Measurements from ENCODE around the gene CD101.

Gene CD101

DNA sequence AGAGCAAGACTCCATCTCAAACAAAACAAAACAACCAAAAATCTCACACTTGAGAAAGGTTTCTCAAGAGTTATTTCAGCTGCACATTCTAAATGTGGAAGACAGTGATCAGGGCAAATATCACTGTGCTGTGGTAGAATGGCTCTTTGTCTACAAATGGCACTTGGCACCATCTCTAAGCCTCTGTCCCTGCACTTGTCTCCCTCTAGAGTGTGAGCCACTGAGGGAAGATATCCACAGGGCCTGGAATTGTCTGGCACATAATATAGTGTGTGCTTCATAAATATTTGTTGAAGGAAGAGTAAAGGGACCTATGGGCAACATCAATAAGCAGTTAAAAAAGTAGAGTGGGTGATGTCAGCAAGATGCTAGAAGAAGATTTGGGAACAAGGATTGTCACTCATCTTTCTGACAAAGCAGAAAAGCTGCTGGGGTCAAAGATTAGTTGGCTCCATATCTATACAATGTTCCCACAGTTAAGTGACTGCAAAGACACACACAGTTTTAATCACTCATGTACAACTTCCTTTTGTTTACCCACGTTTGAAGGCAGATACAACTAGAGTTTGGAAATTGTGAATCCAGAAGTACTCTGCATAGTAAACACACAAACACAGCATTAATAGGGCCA is 19.1 kb downstream of the CD101 start:
- no peak for DNase-seq

DNA sequence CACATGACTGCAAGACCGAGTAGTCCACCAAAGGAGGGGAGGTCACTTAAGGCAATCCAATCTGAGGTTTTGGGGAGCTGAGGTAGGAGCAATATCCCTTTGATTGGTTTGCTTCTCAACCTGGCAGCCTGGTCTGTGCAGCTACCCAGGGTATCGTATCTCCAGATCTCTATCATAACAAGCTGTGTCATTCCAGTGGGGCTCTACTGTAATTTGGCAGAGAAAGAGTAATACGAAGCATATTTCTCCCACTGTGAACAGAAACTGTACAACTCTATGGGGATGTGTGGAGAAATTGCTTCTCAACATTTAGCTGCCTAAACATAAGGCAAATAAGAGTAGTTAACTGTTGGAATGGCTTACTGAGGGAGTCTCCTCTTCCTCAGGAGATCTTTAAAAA is 20.6 kb downstream of the CD101 start:
- DNase-seq = no peak

DNA sequence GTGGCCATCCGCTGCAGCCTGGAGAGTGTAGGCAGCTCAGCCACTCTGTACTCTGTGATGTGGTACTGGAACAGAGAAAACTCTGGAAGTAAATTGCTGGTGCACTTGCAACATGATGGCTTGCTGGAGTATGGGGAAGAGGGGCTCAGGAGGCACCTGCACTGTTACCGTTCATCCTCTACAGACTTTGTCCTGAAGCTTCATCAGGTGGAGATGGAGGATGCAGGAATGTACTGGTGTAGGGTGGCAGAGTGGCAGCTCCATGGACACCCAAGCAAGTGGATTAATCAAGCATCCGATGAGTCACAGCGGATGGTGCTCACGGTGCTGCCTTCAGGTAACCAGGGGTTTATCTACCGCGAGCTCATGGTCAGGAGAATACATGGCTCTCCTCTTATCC is 24.0 kb downstream of the CD101 start:
- DNase-seq = no peak

DNA sequence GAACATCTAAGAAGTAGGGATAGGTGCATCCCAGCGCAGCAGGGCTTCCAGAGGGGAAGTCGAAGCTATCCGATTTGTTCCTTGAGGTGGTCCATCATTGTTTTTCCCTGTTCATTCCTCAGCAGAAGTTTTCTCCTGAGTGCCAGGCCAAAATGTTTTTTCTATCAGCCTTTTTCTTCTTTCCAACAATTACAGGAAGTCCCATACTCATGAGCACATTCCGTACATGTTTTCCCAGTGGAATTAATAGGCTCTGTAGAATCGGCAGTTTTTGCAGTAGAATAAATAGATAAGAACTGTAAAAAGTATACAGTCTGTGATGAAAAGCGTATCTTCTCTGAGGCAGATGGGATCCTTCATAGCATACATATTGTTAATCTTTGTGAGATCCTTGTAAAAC is 24.8 kb downstream of the CD101 start:
- no peak for DNase-seq

DNA sequence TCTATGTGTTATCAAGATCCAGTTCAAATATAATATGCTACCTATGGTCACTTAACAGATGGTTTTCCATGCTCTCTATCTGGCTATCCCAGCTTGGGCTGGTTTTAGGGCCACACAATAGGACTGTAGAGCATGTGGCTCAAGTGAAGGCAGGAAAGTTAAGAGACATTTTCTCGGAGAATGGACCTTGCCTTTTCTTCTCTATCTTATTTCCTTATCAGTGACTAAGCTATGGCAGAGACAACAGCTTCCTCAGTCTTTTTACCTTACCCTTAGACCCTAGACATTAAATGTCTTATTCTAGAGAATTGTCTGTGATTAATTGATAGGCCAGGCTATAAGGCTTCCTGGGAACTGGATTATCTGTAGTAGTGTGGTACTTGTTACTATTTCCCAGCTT is 28.1 kb downstream of the CD101 start:
- DNase-seq = no peak

DNA sequence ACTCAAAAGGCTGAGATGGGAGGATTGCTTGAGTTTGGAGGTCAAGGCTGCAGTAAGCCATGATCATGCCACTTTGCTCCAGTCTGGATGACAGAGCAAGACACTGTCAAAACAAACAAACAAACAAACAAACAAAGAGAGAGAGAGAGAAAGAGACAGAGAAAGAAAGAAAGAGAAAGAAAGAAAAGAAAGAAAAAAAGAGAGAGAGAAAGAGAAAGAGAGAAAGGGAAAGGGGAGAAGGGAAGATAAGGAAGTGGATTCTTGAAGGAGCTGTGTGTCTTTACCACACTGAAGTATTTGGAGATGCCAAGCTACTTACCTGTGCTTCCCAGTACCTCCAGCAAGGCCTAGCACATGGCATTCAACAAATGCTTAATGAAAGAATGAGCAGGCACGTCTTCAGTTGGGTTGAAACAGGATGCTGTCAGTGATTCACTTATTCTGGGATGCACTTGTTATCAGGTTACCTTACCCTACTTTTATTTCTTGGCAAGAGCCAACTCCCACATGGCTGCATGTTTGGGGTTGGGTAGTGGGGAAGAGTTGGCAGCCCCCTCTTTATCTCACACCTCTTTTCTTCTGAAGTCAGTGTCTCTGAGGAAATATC is 28.8 kb downstream of the CD101 start:
- peak; percentile 29 for DNase-seq

DNA sequence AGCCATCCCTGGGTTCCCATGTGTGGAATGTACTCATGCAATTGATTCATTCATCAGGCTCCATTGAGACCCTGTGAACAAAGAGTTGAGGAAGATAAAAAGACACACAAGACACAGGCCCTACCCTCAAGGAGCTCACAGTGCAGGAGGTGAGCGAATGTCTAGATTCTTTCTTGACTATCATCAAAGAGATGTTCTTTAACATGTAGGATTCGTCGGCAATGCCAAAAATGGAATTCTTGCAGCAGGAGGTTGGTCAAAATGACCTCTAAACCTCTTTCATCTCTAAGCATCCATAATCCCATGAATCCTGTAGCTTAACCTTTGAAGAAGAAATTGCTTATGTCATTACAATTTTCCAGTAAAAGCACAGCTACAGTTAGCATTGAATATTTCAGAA is 30.7 kb downstream of the CD101 start:
- DNase-seq = no peak

DNA sequence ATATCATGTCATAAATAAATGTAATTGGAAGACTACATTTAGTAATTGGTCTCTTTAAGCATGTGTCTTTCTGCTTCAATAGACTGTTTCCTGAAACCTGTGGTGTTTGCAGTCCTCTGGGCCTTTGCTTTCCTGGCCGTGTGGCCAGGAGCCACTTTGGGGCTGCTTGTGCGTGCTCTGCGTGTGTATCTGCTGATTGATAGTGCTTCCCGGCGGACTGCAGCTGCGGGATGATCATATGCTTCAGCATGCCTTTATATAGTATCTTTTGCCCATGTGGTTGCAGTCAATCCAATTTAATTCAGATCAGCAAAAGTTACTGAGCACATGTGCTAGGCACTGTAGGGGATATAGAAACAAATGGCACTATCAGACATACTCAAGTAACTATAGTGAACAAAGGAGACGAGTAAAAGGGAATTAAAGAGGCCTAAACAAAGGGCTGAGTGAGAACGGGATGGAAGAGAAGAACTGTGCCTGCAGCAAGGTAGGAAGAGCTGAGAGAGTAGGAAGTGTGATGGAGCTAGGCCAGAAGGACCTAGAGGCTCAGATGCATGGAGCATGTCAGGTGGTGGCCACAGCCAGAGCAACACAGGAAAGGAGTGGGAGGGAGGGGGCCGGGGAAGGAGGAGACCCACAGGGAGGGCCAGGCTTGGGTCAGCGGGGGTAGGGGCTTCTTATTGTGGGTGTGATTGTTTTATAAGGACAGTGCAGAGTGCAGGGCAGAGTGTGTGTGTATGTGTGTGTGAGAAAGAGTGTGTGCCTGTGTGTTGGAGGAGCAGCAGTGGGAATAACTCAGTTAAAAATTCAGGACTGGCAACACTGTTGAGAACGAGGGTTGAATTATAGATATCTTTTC is 31.4 kb downstream of the CD101 start:
- no peak for DNase-seq

DNA sequence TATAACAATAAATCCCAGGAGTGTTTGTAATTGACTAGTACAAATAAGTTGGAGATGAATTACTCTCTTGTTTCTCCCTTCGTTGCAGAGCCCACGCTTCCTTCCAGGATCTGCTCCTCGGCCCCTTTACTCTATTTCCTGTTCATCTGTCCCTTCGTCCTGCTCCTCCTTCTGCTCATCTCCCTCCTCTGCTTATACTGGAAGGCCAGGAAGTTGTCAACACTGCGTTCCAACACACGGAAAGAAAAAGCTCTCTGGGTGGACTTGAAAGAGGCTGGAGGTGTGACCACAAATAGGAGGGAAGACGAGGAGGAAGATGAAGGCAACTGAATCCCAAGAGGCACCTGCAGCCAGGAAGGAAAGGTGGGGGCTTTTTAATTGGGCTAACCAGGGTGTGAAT is 32.2 kb downstream of the CD101 start:
- DNase-seq = no peak

DNA sequence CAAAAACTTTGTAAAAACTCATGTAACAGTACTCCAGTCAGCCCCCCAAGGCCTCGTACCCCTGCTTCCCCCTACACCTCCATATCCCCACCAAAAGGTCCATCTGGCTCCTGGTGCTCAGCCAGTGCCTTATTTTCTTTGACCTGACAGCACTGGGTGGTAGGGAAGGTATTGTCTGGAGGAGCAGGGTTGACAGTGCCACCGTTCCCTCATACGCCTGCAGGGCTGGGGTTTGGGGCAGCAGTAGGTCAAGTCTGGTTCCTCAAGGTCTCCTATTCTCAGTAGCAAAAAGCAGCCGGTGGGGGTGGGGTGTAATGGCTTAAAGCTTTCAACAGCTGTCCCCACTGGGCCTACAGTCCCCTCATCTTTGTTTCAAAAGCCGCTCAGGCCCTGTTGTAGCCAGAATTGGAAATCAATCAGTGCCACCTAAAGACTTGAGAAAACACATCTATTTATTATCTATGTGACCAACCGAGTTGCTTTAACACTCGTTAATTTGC is 33.3 kb downstream of the CD101 start:
- peak; percentile 69 for DNase-seq

DNA sequence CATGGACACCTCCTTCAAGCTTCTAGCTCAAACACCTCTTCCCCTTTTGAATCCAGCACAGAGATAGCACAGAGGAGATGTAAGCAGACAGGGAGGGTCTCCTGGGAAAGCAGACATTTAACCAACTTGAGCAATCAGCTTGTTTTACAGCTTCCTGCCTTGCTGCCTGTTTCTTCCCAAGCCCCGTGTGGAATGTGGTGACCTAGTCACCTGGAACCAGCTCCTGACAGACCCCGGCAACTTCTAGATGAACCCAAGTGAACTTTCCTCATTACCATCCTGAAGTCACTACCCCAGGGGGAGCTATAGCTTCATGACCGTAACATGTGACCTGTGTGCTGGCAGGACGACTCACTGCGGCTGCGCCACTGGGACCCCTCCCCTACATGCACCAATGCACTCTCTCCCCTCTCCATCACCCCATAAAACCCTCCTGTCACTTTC is 34.5 kb downstream of the CD101 start:
- DNase-seq = peak; percentile 7

DNA sequence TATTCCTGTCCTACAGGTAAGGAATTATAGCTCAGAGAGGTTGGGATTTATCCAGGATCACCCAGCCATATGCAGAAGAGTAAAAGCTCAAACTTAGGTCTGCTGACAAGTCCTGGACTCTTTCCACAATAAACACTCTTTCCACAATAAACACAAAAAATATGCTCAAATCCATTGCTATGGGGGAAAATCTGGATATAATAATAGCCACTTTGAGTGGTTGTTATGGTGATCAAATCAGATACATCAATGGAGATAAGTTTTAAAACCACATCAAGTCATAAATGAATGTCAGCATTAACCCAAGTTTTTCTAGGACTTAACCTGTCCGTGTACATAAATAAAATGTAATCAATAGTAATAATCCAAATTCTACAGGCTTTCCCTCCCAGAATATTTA is 36.2 kb downstream of the CD101 start:
- DNase-seq = no peak

DNA sequence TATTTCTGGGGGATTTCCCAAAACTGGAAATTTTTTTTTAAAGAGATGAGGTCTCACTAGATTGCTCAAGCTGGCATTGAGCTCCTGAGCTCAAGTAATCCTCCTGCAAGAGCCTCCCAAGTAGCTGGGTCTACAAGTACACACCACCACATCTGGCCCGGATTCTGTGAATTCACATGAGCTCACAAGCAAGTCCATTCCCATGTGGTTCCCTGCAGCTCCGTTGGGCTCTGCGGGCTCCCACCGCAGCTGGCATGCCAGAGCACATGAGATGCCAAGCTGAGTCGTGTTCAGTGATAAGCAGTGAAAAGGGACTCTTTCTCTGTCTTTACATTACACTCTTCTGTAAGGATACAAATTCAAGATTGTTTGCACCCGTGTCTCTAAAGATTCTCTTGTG is 36.7 kb downstream of the CD101 start:
- DNase-seq = no peak

DNA sequence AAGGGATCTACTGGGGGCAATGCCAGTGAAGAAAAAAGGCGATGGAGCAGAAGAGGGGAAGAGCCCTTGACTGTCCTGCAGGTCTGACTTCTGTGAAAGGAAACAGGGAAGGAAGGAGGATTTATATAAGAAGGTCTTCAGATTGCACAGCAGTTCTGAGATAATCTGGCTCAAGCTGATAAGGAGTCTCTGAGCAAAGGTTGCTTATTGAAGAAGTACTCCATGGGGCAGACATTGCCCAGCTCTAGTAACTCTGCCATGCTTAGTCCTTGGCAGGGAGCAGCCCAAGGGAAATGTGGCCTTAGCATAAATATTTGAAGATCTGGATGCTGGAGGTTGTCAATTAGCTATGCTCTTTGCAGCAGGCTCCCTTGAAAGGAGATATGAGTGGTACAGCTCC is 42.7 kb downstream of the CD101 start:
- DNase-seq = no peak

DNA sequence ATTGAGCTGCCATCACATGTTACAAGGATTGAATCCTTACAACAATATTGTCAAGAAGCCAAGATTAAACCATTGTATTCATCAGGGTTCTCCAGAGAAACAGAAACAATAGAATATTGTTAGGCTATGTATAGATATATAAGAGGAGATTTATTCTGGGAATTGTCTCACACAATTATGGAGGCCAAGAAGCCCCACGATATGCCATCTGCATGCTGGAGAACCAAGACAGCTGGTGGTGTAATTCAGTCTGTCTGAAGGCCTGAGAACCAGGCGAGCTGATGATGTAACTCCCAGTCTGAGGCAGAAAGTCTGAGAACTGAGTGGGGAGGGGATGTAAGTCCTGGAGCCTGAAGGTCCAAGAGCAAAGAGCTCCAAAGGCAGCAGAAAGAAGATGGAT is 44.1 kb downstream of the CD101 start:
- DNase-seq = peak; percentile 43

DNA sequence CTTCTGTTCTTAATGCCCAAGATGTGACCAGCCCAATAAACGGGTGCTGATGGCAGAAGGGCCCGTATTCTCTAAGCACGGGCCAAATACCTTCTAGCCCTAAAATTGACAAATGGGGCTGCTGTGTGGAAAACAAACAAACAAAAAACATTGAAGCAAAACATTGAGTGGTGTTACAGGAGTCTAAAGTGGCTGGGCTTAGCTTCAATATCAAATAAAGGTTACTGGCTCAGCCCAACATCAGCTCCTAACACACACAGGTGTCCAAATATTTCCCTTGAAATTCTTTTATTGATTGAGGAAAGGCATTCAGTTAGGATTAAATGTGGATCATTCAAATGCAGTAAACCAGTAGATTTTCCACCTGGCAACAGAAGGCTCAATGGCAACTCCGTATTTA is 45.2 kb downstream of the CD101 start:
- DNase-seq = no peak

DNA sequence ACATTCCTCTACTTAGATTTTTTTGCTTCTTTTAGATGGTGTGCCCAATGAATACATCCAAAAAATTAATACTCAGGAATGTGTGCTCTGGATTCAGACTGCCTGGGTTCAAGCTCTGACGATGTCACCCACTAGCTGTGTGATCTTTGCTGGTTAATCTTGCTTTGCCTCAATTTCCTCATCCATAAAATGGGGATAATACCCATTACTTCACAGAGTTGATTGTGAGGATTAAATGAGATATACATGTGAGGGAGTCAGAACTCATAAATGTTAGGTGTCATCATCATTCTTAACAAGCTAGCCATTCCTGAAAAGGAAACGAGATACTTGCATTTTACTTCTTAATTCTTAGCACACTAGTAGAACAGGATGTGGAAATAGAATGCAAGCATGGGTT is 45.7 kb downstream of the CD101 start:
- no peak for DNase-seq

DNA sequence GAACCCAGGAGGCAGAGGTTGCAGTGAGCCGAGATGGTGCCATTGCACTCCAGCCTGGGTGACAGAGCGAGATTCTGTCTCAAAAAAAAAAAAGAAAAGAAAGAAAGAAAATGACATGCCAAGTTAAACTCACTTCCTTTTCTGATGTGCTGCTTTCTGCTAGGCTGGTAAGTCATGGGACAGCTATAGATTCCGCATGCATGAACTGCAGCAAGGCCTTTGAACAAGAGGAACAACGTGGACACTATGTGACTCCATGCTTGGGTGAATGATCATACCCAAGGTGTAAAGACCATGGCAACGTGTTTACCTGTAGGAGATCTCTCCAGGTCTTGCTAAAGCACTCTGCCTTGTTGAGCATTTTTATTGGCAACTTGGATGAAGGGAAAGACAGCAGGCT is 48.3 kb downstream of the CD101 start:
- no peak for DNase-seq

DNA sequence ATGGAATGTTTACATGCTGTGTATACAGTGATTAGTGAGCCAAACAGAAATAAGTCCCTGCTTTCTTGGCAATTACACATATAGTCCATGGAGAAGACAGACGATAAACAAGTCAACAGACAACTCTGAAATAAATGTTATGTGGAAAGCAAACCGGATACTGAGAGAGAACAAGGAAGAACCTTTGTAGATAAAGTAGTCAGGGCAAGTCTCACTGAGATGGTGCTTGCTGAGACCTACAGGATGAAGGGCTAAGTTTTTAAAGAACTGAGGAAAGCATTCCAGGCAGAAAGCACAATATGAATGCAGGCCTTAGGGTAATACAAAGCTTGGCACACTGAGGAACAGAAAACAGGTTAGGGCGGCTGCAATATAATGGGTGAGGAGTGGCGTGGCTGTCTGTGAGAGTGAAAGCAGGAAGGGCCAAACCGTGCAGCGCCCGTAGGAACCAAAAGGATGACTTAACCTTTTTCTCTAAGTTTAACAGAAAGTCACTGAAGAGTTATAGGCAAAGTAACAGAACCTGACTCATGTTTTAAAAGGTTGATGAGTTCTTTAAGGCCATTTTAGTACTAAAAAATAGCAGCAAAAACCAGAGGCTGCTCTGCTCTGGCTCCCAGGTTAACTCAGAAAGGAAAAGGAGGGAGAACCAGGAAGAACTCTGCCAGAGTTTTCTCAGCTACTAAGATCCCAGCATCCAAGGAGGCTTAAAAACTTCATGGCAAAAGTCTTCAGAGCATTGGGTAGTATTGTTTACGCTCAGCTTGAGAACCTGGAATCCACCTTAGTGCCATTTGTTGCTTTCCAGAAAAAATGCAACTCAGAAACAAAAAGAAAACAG is 49.9 kb downstream of the CD101 start:
- no peak for DNase-seq

DNA sequence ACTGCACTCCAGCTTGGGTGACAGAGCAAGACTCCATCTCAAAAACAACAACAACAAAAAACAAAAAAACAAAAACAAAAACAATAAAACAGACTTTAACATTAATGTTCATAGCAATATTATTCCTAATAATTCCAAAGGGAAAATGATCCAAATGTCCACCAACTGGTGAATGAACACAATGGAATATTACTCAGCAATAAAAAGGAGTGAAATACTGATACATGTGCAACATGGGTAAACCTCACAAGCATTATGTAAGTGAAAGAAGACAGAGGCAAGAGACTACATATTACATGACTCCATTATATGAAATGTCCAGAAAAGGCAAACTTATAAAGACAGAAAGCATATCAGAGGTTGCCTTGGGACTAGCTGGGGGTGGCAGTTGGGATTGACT is 52.5 kb downstream of the CD101 start:
- no peak for DNase-seq

DNA sequence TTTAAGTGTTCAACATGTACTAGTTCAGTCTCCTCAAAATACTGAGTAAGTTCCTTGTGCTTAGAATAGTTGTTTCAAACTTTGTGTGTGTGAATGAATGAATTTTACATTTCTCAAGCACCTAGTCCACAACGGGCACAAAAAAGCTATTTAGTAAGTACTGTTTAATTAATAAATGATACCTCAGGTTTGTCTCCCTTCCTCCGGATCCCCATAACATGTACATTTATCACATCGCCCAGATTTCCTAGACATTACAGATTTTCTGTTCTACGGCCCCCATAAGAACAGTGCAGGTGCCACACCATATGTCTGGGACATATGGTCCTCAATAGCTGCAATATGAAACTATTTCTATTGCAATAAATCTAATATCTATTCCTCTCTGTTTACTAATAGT is 57.2 kb downstream of the CD101 start:
- peak; percentile 30 for DNase-seq

DNA sequence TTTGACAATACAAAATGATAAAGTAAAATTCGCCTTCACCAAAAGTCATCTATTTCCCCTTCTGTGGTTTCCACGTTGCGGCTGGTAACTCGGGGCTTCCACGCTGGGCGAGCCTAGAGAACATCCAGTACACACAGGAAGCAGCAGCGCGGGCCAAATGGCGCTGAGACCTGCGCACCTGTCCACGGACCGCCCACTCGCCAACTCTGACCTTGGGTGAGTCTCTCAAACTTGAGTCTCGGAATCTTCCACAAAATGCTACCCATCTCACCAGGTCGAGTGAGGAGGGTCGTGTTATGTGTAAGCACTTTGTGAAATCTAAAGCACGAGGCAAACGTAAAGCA is 57.7 kb downstream of the CD101 start:
- DNase-seq = peak; percentile 82

Data from NCI-H69 (cell line).